ENCODE measurements around the gene ANTXRL.
"Not testable (repeated sequence)": the region's sequence is repeated elsewhere in the genome, so short reads cannot be mapped to it uniquely, and the experiment has no call there.

The ANTXRL gene

DNA sequence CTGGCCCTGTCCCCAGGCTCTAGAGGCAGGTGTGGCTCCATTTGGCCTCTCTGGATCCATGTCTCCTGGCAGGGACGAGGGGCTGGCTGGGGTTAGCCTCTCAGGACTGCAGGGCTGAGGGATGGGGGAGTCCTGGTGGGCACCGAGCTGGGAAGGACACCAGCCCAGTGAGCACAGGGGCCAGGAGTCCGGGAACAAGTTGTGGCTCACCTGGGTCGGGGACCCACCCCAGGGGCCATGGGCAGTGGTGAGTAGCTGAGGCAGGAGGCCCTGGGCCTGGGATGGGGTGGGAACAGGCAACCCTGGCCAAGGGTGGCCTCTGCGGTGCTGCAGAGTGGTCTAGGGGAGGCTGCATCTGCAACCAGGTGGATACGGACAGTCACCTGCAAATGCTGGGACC, 24.1 kb downstream of the ANTXRL start:
- no peak for DNase-seq

DNA sequence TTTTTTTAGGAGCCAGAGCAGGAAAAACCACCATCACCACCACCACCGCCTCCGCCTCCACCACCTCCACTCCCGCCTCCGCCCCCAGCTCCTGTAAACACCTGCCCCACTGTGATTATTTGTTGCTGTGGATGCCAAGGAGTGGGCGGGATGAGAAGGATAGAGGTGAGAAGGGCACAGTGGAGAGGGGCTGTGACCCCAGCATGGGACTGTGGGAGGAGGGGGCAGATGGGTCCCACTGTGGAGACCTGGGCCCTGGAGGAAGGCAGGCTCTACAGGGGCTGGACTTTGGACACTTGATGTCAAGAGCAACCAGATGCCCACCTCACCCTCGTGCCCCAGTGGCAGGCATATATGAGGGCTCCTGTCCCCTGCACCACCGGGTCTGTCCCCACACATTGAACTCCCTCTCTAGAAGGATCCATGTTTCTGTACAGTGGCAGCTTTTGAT, 24.7 kb downstream of the ANTXRL start:
- no peak for DNase-seq

DNA sequence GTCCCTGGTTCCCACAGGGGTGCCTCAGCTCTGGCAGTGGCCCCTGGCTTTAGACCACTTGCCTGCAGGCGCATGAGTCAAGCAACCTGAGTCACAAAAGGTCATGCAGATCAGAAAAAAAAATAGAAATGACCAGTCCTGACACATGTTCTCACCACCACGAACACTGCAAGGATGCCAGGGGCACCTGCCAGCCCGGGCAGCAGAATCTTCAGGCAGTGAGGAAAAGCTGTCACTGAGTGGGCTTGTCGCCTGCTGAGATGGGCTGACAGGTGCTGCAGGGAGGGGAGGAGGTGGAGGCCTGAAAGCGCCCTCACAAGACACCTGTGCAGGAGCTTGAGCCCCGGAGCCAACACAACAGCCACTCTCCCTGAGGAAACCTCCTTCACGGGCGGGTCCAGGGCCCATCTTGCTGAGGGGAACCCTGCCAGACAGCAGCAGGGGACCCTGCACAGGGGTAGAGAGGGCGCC, 25.2 kb downstream of the ANTXRL start:
- not testable (repeated sequence) for DNase-seq

DNA sequence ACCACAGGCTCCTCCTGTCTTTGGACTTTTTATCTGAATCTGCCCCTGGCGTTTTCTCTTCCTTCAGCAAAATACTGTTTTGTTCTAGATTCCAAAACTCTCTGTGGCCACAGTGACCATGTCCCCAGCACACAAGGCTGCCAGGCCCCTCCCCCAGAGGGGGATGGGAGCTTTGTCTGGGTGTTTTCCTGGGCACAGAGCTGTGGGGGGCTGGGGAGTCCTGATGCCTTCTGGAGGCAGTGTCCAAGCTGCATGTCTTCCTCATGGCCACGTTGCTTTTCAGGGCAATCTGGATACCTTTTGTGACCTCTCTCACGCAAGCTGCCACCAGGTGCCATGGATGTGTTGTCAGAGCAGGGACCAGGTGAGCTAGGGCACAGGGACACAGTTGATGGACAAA, 26.2 kb downstream of the ANTXRL start:
- DNase-seq, result no peak

DNA sequence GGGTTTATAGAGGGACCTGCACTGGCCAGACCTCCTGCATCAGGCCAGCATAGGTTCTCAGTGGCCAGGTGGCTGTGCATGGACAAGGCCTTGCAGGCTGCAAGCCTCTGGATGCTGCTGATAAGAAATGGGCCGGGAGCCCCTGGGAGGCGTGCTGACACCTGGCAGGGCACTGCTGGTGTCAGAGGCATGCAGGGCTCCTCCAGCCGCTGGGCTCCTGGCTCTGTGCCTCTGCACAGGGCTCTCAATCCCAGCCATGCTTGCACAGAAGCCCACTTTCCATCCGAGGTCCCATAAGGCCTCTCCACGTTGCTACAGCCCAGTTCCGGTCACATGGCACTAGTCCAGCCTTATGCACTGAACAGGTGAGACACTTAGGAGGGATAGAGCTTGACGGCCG, 27.3 kb downstream of the ANTXRL start:
- DNase-seq, result no peak

DNA sequence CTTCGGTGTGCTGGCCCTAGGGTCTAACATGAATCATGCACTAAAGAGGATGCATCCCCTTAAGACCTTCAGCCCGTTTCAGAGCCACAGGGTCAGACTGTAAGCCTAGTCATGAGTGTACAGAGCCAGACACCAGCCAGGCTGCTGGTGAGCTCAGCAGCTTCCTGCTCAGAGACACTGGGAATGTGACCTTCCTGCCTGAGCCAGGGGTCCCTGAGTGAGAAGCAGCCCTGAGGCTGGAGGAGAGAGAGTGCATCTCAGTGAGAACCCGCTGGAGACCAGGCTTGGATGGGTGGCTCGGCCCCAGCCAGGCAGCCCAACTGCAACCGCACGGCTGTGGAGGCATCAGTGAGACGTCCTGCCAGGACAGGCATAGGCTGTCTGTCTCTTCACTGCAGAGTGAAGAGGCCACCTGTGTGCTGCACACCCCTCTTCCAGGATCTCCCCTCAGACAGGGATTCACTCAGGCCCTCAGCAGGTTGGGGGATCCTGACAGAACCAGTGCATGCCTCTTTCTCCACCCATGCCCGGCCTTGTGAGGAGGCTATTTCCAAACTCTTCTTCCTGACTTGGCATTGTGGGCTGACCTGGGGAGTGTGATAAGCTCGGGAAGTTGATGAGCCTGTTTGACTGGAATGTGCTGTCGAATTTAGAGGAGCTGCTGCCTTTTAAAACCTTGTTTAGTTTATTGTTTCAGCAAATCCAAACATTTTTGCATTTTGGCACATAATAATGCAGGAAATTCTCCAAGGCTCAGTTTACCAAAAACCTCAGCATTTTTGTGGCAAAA, 28.5 kb downstream of the ANTXRL start:
- not testable (repeated sequence) for DNase-seq

DNA sequence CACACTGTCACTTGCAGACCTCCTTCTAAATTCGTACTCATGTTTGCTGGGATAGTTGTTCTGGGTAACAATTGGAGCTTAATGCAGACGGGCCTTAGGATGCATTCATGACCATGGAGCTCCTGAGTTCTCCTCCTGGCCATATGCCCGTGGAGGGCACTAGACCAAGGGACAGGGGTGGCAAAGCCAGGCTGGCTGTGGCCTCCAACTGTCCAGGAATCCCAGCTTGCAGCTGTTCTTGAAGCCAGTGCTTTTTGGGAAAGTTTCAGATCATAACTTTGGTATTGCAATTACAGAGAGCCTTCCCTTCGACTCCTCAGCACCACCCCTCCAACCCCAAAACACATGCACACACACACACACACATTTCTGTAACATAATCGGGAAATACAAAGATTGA, 30.6 kb downstream of the ANTXRL start:
- no peak for DNase-seq

DNA sequence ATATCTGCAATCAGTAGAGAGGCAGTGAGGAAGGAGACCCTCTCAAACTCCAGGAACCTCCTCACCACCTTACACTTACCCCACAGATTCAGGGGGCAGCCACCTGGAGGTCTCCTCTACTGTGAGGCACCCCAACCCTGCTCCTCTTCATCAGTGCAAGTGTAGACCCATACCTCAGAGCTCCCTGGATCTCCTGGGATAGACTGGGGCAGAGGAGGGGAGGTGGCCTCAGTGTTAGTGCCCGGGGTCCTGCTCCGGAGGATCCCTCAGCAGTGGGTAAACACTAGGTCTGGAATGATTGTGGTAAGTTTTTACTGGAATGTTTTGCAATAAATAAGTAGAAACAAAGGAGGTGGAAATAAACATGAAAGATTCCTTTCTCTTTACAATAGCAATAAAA, 31.1 kb downstream of the ANTXRL start:
- DNase-seq, result no peak

DNA sequence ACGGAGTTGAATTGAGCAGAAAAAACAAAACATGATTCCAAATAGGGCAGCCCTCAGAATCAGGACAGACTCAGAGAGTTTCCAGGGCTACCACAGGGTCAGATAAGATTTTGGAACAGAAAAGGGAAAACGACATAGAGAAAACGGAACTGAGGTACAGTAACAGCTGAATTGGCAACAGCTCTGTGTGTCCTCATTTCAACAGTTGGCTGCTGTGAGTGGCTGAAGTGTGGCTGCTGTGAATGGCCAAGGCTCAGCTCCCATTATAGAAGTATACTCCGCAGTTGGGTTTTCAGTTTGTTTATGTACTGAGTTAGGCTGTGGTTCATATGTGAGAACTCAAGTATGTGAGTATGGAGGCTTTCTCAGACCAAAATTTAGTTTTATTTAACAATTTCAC, 32.0 kb downstream of the ANTXRL start:
- peak; percentile 61 for DNase-seq

DNA sequence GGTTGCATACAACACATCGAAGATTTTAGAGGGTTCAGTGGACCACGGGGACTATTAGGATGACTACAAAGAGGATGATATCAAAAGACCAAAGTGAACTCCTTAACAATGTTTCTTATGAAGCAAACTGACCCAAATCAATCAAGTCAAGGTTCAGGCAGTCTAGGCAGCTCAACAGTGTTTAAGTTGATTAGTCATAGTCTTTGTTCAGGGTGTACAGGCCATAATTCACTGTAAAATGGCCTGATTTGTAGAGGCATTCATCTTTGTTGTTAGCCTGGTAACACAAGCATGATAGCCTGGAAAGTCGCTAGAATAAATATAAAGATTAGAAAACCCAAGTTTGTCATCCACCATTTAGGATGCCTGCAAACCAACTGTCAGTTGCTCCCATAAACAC, 32.6 kb downstream of the ANTXRL start:
- no peak for DNase-seq

DNA sequence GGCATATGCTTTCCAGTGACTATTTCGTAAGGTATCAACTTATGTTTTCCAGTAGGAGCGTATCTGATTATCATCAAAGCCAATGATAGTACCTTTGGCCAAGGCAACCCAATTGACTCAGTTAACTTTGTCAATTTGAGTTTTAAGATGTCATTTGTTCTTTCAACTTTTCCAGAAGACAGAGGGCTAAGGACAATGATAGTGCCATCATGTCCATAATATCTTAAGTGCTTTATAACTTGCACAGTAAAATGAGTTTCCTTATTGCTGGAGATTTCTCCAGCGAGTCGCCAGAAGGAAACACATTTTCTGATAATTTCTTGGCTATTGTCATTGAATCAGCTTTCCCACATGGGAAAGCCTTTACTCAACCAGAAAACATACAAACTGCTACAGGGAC, 35.0 kb downstream of the ANTXRL start:
- DNase-seq, result no peak

DNA sequence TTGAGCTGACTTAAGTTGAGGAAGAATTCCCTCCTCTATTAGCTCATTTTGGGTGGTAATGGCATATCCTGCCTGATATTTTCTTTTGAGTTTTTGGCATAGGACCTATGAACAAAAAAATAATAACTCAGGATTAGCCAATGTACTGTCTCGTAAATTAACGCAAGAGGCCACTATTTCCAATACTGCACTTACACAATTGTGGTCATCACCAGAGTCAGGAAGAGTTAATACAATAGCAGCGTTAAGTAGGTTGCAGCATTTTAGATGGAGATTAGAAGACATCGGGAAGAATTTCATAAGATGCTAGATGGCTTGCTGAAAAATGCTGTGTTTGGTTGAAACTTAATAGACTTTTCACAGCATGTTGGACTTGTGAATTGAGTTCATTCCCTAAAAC, 36.4 kb downstream of the ANTXRL start:
- DNase-seq, result no peak

DNA sequence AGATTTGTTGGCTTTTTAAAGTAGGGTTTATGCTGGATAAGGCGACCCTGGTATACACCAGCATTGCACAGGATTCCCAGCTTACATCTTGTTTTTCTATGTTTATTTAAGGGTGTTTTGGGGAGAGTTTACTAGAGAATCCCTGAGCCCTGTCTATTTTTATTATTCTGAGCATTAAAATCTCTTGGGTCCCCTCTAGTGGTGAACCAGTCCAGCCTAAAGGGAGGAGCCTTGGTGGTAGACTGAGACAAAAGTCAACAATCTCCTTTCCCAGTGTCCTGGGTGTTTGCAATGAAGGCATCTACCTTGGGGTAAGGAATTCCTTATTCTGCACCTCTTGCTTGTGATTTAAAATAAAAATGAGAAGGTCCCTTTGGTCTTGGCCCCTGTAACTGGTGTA, 38.2 kb downstream of the ANTXRL start:
- peak; percentile 6 for DNase-seq

DNA sequence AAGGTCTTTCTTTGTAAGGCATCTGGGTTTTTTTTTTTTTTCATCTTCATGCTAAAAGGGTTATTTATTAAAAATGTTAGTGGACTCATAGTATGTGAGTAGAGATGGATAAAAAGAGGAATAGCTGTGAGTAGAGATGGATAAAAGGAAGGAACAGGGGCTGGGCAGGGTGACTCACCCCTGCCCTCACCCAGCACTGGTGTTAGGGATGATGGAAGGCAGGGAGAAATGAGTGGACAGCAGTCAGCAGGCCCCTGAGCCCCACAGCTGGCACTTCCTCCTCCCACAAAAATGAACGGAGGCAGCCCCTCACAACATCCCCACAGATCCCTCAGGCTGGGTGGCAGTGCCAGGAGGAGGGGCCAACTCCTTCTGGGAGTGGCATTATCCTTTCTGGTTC, 39.3 kb downstream of the ANTXRL start:
- DNase-seq, result no peak

DNA sequence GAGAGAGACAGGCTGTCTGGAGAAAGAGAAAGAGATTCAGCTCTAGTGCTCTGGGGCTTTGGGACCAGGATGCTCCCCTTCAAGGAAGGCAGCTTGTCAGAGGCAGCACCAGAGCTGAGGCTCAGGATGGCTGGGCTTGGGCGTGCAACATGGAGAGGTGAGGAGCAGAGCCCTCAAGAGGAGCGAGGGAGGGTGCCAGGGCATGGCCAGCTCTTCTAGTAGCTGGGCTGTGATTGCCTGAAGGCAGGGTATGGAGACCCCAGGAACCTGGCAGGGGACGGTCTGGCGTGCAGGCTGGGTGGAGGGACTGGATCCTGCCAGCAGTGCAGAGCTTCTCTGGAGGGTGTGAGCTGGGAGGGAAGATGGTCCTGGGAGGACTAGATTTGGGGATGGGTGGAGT, 40.2 kb downstream of the ANTXRL start:
- DNase-seq, result no peak

DNA sequence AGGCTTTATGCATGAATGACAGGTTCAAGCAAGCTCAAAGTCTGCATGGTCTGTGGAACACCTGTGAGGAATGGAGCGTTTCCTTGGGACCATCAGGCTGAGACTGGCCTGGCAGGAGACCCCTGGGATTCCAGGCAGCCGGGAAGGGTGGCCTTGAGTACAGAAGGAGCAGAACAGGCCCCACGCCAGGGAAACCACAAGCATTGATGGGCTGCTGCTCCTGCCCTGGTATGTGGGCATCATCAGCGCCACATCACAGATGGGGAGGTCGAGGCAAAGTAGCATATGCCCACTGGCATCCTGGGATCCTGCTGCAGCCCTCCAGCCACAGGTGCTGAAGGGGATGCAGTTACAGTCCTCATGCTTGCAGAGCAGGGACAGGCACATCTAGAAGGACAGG, 40.9 kb downstream of the ANTXRL start:
- DNase-seq, result no peak

DNA sequence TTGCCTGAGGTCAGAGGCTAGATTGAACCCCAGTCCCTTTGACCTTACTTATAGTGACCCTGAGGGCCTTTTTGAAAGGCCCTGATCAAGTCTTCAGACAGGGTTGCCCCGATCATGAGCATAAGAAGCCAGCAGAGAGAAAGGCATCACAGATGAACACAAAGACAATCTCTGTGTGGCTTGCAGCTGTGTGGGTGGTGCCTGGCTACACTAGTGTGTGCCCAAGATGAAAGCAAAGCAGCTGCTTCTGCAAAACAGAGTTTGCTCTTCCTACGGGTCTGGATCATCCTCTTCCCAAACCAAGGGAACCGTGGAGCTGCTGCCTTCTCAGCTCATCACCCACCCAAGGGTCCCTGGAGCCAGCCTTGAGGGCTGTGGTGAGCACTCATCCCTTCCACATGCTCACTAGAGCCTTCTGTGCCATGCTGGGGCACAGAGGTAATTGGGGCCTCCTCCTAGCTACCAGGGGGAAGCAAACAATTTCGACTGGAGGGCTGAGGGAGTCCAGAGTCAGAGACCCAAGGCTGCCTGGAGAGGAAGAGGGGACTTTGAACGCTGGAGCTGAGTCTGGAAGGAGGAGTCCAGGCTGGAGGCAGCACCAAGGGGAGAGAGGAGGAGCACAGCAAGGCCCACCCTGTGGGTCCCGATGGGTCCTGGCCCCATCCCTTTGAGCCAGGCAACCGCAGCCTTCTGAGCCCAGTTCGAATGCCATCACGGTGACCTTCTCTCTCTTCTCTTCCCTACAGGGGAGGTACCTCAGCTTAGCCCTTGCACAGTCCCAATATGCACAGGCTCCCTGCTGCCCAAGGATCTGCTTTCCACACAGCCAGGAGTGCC, 42.3 kb downstream of the ANTXRL start:
- no peak for DNase-seq

DNA sequence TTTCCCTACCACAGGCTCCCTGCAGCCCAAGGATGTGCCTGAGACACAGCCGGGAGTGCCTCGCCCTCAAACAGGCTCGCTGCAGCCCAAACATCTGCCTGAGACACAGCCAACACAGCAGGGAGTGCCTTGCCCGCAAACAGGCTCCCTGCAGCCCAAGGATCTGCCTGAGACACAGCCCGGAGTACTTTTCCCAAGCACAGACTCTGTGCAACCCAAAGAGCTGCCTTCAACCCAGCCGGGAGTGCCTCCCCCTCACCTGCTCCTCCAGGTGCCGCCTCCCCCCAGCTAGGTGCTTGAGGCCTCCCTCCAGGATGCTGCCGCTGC, 42.9 kb downstream of the ANTXRL start:
- DNase-seq, result no peak

DNA sequence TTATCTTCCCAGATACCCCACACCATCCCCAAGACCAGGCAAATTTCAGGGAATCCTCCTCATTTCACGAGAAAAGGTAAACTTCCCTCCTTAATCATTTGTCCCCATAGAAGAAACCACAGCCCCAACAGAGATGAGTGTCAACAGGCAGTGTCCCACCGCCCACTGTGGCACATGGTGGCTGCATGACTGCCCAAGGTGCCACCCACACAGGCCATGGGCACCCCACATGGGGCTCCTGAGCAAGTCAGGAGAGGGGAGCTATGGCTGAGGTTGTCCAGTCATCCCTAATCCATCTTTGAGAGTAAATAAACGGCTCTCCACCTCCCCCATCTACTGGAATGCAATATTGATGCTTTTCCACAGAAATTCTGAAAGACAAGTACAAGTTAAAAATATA, 44.1 kb downstream of the ANTXRL start:
- no peak for DNase-seq

DNA sequence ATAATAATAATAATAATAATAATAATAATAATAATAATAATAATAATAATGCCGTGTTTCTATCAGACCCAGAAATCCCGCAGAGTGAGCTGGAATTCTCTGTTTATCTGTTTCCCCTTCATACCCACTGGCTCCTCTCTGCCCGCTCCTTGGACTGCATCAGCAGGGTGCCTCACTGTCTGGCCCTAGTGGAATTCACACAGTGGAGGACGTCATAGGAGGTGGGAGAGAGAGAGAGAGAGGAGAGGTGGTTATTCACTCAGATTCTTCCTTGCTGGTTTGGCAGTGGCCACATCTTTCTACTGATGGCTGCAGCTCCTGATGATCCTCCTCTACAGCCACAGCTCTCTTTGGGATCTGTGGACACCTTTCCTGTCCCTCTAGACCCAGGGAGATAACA, 78.7 kb downstream of the ANTXRL start:
- not testable (repeated sequence) for DNase-seq

DNA sequence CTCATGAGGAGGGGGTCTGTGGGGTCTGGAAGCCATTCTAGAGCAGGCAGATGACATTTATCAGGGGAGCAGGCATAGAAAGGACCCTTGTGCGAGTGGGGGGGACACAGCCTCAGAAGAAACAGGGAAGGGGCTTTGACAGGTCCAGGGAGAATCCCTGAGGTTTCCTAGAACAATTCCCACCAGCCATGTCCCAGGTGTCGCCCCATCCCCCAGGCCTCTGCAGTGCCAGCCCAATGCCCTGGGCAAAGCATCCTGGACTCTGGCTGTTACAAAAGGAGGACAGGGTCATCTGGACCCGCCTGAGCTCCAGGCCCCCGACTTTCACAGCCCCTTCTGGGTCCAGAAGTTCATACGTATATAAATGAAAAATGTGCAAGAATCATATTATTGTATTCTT, 80.4 kb downstream of the ANTXRL start:
- DNase-seq, result not testable (repeated sequence)

DNA sequence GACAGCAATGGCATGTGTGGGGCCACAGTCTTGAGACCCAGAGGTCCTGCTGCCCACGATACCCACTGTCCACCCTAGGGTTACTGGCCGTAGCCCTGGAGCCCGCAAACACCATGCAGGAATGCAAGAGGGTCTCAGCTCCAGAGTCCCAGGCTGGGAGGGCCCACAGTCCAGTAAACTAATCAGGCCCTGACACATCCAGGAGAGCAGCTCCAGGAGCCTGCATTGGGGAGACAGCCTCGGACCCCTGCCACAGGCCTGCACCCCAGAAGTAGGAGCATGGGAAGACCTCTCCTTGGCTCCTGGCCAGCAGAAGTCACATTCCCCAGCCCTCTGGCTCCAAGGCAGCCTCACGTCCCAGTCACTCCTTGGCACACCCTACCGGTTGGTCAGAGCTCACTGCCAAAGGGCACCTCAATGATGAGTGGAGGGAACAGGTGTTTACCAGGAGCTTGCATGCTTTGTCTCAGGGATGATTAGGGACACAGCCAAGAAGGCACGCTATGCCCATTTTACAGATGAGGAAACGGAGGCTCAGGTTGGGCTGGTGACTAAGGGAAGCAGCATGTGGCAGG, 81.0 kb downstream of the ANTXRL start:
- DNase-seq, result not testable (repeated sequence)

DNA sequence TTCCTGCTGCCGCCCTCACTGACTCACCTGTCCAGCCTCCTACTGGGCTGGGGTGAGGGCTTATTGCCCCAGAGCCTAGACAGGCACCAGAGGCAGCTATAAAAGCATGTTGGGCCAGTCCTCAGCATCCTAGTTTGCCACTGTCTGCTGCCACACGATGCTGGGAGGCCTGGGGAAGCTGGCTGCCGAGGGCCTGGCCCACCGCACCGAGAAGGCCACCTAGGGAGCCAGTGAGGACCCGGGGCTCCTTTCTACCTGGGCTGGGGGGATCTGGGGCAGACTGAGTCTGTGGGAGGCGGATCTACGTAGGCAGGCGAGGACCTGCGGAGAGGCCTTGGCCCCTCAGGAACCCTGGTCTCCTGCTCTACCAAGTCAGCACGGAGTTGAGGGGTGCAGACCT, 82.2 kb downstream of the ANTXRL start:
- DNase-seq, result not testable (repeated sequence)

DNA sequence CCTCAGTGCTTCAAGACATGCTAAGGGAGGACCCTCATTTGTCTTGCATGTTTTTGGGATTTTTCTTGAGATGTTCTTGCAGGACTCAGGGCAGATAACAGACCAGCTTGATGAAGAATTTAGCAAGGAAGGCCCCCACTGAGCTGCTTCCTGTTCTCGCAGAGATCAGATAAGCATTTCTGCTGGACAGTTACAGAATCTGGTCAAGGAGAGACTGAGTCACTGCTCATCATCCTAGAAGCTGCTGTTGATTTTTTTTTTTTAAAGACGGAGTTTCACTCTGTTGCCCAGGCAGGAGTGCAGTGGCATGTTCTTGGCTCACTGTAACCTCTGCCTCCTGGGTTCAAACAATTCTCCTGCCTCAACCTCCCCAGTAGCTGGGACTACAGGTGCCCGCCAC, 87.6 kb downstream of the ANTXRL start:
- not testable (repeated sequence) for DNase-seq
